GM12891 (cell line): ENCODE results near the gene NOL3. TPM values are rescaled to one million over a fixed set of nuclear protein-coding genes. Genes with fewer than 3 reads are reported as not detected.
"Not testable (repeated sequence)": the region's sequence is repeated elsewhere in the genome, so short reads cannot be mapped to it uniquely, and the experiment has no call there.

Source experiments
- DNase-seq: peaks from one replicate; pipeline ENCODE4 v3.0.0; 2011; ENCODE audit warnings: low spot score; ENCODE audit not compliant: insufficient read length
- FAIRE-seq: peaks from 2 replicates; lab custom pipeline; 2011; peaks lifted over from hg19 to GRCh38; lab: Jason Lieb, UNC
- PAX5 ChIP-seq: IDR thresholded peaks from 2 replicates; pipeline ENCODE4 v1.6.1; 2011; ENCODE audit warnings: low read length, moderate library complexity, mild to moderate bottlenecking; ENCODE audit not compliant: insufficient read depth, severe bottlenecking
- POLR2A ChIP-seq: IDR thresholded peaks from 2 replicates; pipeline ENCODE4 v1.6.1; 2011; ENCODE audit warnings: low read depth, low read length, control low read depth
- POLR2AphosphoS5 ChIP-seq: IDR thresholded peaks from 2 replicates; pipeline ENCODE4 v1.6.1; 2011; ENCODE audit warnings: low read depth, low read length, control low read depth
- POU2F2 ChIP-seq: IDR thresholded peaks from 2 replicates; pipeline ENCODE4 v1.6.1; 2011; ENCODE audit warnings: low read depth, mild to moderate bottlenecking, control low read depth, low read length, moderate library complexity
- SPI1 ChIP-seq: IDR thresholded peaks from 2 replicates; pipeline ENCODE4 v1.6.1; 2011; ENCODE audit warnings: low read depth, low read length, control low read depth
- TAF1 ChIP-seq: IDR thresholded peaks from 2 replicates; pipeline ENCODE4 v1.6.1; 2011; ENCODE audit warnings: low read depth, low read length, control low read depth
- polyA plus RNA-seq: library from polyadenylated mRNA; unstranded; fragments of >200 nt; gene quantifications from one replicate; pipeline ENCODE4 v1.2.1, GENCODE V29; 2012; ENCODE audit warnings: low read depth, missing spikeins, inconsistent platforms; ENCODE audit not compliant: missing spikeins

NOL3 gene
- 10.3 TPM for polyA plus RNA-seq

DNA sequence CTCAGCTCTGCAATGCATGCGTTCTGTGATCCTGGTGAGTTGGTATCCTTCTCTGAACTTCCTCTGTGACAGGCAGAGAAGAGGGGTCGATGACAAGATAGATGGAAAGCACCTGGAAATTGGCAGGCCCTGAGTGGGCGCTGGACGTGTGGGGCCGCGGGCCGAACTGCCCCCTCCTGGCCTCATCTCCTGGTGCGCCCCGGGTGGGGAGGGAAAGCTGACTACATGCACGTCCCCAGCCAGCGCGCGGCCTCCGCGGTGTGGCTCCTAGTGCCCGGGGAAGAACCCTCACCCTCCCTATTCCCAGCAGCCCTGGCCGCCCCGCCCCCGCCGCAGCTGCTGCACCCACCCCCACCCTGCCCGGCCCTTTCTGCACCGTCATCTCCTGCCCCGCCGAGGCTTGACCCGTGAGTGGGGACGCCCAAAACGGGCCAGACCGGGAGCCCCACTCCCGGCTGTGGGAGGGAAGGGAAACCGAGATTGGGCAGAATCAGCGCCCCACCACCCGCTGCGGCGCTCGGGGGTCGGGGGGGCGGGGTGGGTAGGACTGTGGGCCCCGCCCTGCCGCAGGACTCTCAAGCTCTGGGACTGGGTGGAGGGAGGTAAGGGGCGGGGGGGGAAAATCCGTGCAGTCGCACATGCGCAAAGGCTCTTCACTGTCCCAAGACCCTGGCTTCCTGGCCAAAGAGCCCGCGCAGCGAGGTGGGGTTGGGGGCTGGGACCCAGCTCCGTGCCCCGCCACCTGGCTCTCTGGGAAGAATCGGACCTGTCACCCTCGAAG lies at the start of gene NOL3:
NOL3 (plus strand) TSS at position 371 of the 781 bp plus-strand sequence.
- TF ChIP-seq POLR2A: no peak
- FAIRE-seq (no peak), DNase-seq (no peak)

DNA sequence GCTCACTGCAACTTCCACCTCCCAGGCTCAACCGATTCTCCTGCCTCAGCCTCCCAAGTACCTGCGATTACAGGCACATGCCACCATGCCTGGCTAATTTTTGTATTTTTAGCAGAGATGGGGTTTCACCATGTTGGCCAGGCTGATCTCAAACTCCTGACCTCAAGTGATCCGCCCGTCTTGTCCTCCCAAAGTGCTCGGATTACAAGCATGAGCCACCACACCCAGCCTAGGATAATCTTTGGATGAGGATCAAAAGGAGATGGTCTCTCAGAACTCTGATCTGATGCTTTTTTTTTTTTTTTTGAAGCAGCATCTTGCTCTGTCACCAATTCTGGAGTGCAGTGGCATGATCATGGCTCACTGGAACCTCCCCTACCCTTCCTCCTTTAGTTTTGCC lies 47.5 kb upstream of the NOL3 start:
- FAIRE-seq, DNase-seq: not testable (repeated sequence)

DNA sequence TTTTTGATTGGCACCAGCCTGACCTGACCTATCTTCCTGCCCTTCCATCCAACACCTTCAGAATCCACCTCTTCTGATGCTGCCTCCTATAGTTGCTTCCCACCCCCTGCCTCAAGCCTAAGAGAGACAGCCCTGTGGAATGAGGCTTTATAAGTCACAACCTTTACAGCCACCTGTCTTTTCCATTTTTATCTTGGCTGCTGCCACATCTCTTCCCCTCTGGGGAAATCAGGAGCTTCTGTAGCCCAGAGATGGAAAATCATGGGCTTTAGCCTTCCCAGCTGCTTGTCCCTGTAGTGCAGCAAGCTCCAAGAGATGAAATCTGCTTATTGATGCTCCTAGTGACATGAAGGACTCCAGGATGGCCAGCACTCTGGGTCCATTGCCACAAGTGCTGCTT lies 41.9 kb upstream of the NOL3 start:
- FAIRE-seq (no peak), DNase-seq (no peak)
- TF ChIP-seq POLR2AphosphoS5 (no peak), SPI1 (no peak), PAX5 (no peak), POLR2A (no peak)

DNA sequence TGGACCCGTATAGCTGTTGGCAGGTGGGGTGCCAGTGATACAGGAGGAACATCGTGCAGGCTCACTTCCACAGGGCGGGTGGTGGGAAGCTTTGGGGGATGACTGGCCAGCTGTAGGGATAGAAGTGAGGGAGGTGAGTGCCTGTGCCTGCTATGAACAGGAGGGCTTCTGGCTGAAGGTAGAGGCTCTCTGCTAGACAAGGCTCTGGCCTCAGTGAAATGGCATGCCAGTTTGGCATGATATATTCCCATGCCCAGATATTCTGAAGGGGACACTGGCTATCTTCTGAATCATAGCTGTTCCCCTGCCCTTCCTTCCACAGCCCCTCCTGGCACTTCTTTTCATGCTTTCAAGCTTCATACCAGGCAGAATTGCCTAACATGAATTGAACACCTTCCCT lies 41.5 kb upstream of the NOL3 start:
- FAIRE-seq (no peak), DNase-seq (no peak)
- TF ChIP-seq SPI1 (no peak), POU2F2 (no peak)

DNA sequence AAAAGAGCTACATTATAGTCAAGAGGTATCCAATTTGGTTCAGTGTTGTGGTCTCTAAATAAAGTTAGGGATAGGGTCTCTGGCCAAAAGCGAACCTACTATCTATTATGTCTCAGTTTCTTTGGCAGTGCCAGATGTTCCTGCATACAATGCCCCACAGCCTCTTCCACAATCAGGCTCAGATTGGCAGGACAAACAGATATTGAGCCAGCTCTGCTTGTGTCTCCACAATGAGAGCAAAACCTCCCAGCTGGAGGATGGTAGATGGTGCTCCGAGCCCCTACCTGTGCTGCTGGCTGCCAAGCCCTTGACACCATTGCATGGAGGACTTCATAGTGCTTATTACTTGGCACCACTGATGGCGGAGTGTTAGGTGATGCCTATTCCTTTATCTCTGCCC lies 40.9 kb upstream of the NOL3 start:
- no peak for FAIRE-seq

DNA sequence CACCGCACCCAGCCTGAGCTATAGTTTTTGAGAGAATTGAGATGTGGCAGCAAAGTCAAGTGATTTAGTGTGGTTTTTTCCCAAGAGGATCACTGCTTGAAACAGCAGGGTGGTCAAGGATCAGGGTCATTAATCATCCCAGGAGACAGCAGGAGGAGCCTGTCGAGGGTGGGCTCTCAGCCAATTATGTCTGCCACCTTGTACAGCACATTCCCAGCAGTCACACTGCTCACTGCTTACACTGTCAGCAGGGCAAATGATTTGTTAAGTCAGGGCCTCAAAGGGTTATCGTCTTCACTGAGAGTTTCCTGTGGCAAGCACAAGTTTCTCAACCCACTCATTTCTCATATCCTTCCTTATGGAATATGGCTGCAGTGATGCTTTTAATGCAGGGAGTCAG lies 32.7 kb upstream of the NOL3 start:
- no peak for FAIRE-seq
- DNase-seq: no peak

More for the DNA sequence above, 40.9 kb upstream of the NOL3 start:
- TF ChIP-seq SPI1 (no peak), POLR2A (no peak), PAX5 (no peak), POU2F2 (no peak), POLR2AphosphoS5 (no peak)
- no peak for DNase-seq

DNA sequence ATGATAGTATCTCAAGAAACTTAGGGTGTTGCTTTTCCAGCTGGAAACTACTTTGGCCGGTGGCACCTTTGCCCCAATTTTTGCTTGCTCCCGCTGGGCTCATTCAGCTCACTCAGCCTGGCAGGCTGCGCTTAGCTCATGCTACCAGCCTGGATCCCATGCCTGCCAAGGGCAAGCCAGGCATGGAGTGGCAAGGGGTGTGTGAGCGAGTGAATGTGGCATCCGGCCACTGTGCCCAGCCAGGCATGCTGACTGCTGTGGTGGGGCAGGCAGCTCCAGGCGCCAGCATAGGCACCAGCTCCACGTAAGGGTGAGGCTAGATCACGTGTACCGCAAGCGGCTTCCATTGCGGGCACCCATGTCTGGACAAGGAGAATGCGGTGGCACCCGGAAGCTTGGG lies 28.9 kb upstream of the NOL3 start:
- TF ChIP-seq PAX5: no peak
- no peak for TF ChIP-seq SPI1
- no peak for TF ChIP-seq POLR2A
- no peak for TF ChIP-seq TAF1
- TF ChIP-seq POLR2AphosphoS5: no peak
- TF ChIP-seq POU2F2: no peak
- DNase-seq: no peak
- FAIRE-seq: no peak

More for the DNA sequence above, 32.7 kb upstream of the NOL3 start:
- no peak for TF ChIP-seq TAF1
- TF ChIP-seq PAX5: no peak
- TF ChIP-seq POU2F2: no peak
- no peak for TF ChIP-seq SPI1
- no peak for TF ChIP-seq POLR2A
- no peak for TF ChIP-seq POLR2AphosphoS5

DNA sequence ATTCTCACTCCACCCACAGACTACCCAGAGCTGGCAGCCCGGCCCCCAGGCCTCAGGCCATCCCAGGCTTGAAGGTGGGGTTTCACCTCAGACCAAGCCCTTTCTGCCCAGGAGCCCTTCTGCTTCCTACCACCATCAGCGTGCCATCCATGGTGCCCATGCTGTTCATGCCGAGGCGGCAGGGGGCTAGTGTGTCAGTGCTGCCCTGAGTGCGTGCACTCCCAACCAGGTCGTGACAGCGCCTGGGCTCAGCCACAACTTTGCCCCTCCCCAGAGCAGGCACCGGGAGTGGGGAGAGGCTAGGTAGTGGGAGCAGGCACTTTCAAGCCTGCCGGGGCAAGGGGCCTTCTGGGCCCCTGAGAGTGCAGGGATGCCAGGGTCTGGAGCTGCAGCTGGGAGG lies 28.0 kb upstream of the NOL3 start:
- DNase-seq (no peak), FAIRE-seq (no peak)
- TF ChIP-seq PAX5 (no peak), SPI1 (no peak), TAF1 (no peak), POLR2AphosphoS5 (no peak), POLR2A (no peak), POU2F2 (no peak)

DNA sequence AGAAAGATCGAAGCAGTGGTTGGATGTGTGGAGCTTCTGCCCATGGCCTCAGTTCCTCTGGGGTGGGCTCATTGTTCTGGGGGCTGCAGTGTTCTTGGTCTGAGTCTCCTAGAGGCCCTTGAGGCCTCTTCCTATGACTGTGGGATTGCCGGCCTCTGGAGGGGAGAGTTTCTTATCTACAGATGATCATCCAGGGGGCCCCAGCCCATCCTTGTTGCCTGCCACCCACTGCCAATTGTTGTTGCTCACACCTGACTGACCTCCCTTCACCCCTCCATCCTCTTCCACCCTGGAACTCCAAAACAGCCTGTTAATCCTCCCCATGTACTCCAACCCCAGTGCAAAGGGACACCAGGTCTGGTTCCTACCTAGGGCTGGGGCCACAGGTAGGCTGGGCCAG lies 25.4 kb upstream of the NOL3 start:
- FAIRE-seq: no peak
- DNase-seq: no peak
- TF ChIP-seq POLR2AphosphoS5 (no peak), POU2F2 (no peak), POLR2A (no peak), TAF1 (no peak), PAX5 (no peak), SPI1 (no peak)

DNA sequence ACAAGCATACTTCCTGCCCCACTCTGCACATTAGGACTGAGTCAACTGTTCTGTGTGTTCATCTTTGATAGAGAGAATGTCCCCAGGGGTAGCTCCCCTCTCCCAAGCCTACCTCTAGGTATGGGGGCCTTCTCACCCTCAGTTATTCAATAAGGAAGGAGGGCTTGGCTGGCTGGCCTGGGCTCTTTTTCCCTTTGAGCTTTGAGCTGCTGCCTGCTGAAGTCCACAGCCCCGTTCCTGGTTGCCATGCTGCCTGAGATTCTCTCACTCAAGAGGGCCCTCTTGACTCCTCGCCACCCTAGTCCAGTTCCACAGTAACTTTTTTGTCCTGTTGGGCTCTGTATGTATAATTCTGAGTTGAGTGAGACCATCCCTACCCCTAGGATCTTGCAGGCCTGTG lies 24.6 kb upstream of the NOL3 start:
- DNase-seq (no peak), FAIRE-seq (no peak)
- TF ChIP-seq SPI1: no peak

DNA sequence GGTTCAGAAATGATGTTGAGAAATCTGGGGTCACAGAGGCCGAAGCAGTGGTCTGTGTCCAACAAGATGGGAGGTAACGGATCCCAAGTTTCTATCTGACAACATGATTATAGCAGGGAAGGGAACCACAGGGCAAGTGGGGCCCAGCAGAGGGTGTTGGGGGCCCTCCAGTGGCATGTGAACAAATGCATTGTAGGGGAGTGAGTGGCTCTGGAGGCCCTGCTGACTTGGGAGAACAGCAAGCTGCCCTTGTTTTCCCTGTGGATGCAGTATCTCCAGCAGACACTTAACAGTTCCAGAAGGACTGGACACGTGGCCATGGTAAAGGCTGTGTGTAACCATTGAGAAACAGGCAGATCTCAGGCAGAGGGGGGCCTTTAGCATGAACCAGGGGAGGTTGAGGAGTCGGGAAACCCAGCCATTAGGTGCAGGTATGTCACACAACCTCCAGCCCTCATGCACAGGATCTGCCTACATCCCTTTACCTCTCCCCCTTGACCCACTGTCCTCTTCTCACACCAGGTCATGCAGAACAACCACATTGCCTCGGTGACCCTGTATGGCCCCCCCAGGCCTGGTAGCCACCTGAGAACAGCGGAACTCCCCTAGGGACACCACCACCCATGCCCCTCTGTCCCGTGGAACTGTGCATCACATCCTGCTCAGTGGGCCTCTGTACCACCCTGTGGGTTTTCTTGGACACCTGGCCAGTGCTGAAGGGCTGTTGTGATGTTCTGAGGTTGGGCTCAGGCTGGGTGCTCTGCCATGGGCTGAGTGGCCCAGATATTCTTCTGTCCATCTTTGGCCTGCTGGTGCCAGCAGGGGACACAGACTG lies 23.6 kb upstream of the NOL3 start:
- no peak for TF ChIP-seq PAX5
- TF ChIP-seq SPI1: no peak
- TF ChIP-seq POU2F2: no peak
- no peak for TF ChIP-seq POLR2AphosphoS5
- no peak for TF ChIP-seq TAF1
- no peak for TF ChIP-seq POLR2A
- FAIRE-seq (no peak), DNase-seq (no peak)
